ENCODE data around the gene ARL6.

ARL6 gene

GRCh38 chr3:97815149-97815917 lies 50.8 kb downstream of the ARL6 start:
- Histone ChIP-seq H3K9me2 (replicated peaks; ENCODE audit: insufficient read depth, low read length) (no peaks in the 10 kb centered on the region), H3K4me3 (ENCODE audit: insufficient read depth, low read length, poor library complexity, severe bottlenecking) (no peak overlapping the region), H3K4me2 (ENCODE audit: low read depth, low read length, poor library complexity, severe bottlenecking) (no peak overlapping the region), H3K36me3 (ENCODE audit: low read length) (no peaks in the 10 kb centered on the region), H3F3A (ENCODE audit: insufficient read depth) (no peaks in the 10 kb centered on the region), H3K9me3 (ENCODE audit: insufficient read depth, low read length) (no peaks in the 10 kb centered on the region), H3K27ac (ENCODE audit: low read depth, low read length) (no peak overlapping the region), H2AFZ (ENCODE audit: low read depth, low read length, severe bottlenecking) (no peak overlapping the region), H3K9ac (ENCODE audit: low read length) (no peak overlapping the region), H4K20me1 (ENCODE audit: low read depth, low read length) (no peaks in the 10 kb centered on the region), H3K79me2 (ENCODE audit: insufficient read depth, low read length) (no peaks in the 10 kb centered on the region), H3K27me3 (ENCODE audit: low read length) (no peaks in the 10 kb centered on the region)
- TF ChIP-seq EZH2phosphoT487 (conservative IDR thresholded peaks at IDR 0.05; ENCODE audit: low read length) (no peak), CTCF (IDR thresholded peaks at IDR 0.05; ENCODE audit: insufficient read depth, low read length, poor library complexity, severe bottlenecking) (no peak)

- Histone ChIP-seq H3K4me3 (ENCODE audit: insufficient read depth, low read length, poor library complexity, severe bottlenecking) (no peak overlapping the region), H3F3A (ENCODE audit: insufficient read depth) (no peaks in the 10 kb centered on the region), H3K9me2 (replicated peaks; ENCODE audit: insufficient read depth, low read length) (no peaks in the 10 kb centered on the region), H3K27me3 (ENCODE audit: low read length) (no peaks in the 10 kb centered on the region), H3K9ac (ENCODE audit: low read length) (no peak overlapping the region), H3K4me2 (ENCODE audit: low read depth, low read length, poor library complexity, severe bottlenecking) (no peak overlapping the region), H3K9me3 (ENCODE audit: insufficient read depth, low read length) (no peaks in the 10 kb centered on the region), H3K36me3 (ENCODE audit: low read length) (no peaks in the 10 kb centered on the region), H3K27ac (ENCODE audit: low read depth, low read length) (no peak overlapping the region), H4K20me1 (ENCODE audit: low read depth, low read length) (no peaks in the 10 kb centered on the region), H3K79me2 (ENCODE audit: insufficient read depth, low read length) (no peaks in the 10 kb centered on the region), H2AFZ (ENCODE audit: low read depth, low read length, severe bottlenecking) (no peak overlapping the region)
- no peak for TF ChIP-seq EZH2phosphoT487 (conservative IDR thresholded peaks at IDR 0.05; ENCODE audit: low read length)
- TF ChIP-seq CTCF (IDR thresholded peaks at IDR 0.05; ENCODE audit: insufficient read depth, low read length, poor library complexity, severe bottlenecking), result no peak
These were observed 52.3 kb downstream of the ARL6 start for GRCh38 chr3:97816811-97817210.

- no peaks in the 10 kb centered on the region for H3K9me3 ChIP-seq (ENCODE audit: insufficient read depth, low read length)
- H2AFZ ChIP-seq (ENCODE audit: low read depth, low read length, severe bottlenecking), result no peak overlapping the region
- H3K27me3 ChIP-seq (ENCODE audit: low read length), result no peaks in the 10 kb centered on the region; the same call in 1 of the 2 replicates
- no peaks in the 10 kb centered on the region for H3K9me2 ChIP-seq (replicated peaks; ENCODE audit: insufficient read depth, low read length)
- no peak overlapping the region for H3K4me2 ChIP-seq (ENCODE audit: low read depth, low read length, poor library complexity, severe bottlenecking)
- no peak overlapping the region for H3K4me3 ChIP-seq (ENCODE audit: insufficient read depth, low read length, poor library complexity, severe bottlenecking)
- no peaks in the 10 kb centered on the region for H3K79me2 ChIP-seq (ENCODE audit: insufficient read depth, low read length)
- H3K36me3 ChIP-seq (ENCODE audit: low read length), result no peaks in the 10 kb centered on the region
- no peaks in the 10 kb centered on the region for H4K20me1 ChIP-seq (ENCODE audit: low read depth, low read length)
- 0 out of 2 replicates have a peak, but pooled peaks cover 2% of the 10 kb centered on the region for H3F3A ChIP-seq (ENCODE audit: insufficient read depth)
- TF ChIP-seq EZH2phosphoT487 (conservative IDR thresholded peaks at IDR 0.05; ENCODE audit: low read length) (no peak), CTCF (IDR thresholded peaks at IDR 0.05; ENCODE audit: insufficient read depth, low read length, poor library complexity, severe bottlenecking) (no peak)
- no peak overlapping the region for H3K27ac ChIP-seq (ENCODE audit: low read depth, low read length)
- no peak overlapping the region for H3K9ac ChIP-seq (ENCODE audit: low read length)
These were observed 53.4 kb downstream of the ARL6 start for GRCh38 chr3:97817965-97818364.

Data from SU-DHL-6 (cell line).